Karpas-422 (cell line): Measurements from ENCODE around the gene FAM76A. TPM values are rescaled to one million over a fixed set of nuclear protein-coding genes. Genes with fewer than 3 reads are reported as not detected.
"Not testable (repeated sequence)": the region's sequence is repeated elsewhere in the genome, so short reads cannot be mapped to it uniquely, and the experiment has no call there.

Experiments
- DNase-seq: peaks from one replicate; pipeline ENCODE4 v3.0.0-alpha.2; 2015
- H2AFZ ChIP-seq: fragments of 200-600 bp; sonication (generic); 2 replicates; pipeline ENCODE4 v1.6.1; 2014; ENCODE audit warnings: antibody characterized with exemption, low read length, mixed read lengths
- H3K27ac ChIP-seq: fragments of 200-600 bp; sonication (generic); 2 replicates; pipeline ENCODE4 v1.5.1; 2014; ENCODE audit warnings: mild to moderate bottlenecking, low read length, moderate library complexity
- H3K27me3 ChIP-seq: fragments of 200-600 bp; sonication (generic); 2 replicates; pipeline ENCODE4 v1.6.1; 2014; ENCODE audit warnings: low read length, mixed read lengths
- H3K36me3 ChIP-seq: fragments of 200-600 bp; sonication (generic); 2 replicates; pipeline ENCODE4 v1.6.1; 2014; ENCODE audit warnings: low read length, mixed read lengths; ENCODE audit not compliant: insufficient read depth
- H3K4me1 ChIP-seq: fragments of 200-600 bp; sonication (generic); 2 replicates; pipeline ENCODE4 v1.6.1; 2014; ENCODE audit warnings: mild to moderate bottlenecking, low read length, mixed read lengths
- H3K4me2 ChIP-seq: fragments of 200-600 bp; sonication (generic); 2 replicates; pipeline ENCODE4 v1.6.1; 2014; ENCODE audit warnings: low read length, low read depth, mild to moderate bottlenecking; ENCODE audit not compliant: poor library complexity, severe bottlenecking
- H3K4me3 ChIP-seq: fragments of 200-600 bp; sonication (generic); 2 replicates; pipeline ENCODE4 v1.5.1; 2014; ENCODE audit warnings: mild to moderate bottlenecking, antibody characterized with exemption, low read length, mixed read lengths
- H3K79me2 ChIP-seq: fragments of 200-600 bp; sonication (generic); 2 replicates; pipeline ENCODE4 v1.6.1; 2014; ENCODE audit warnings: mild to moderate bottlenecking, low read length, mixed read lengths
- H3K9ac ChIP-seq: fragments of 200-600 bp; sonication (generic); 2 replicates; pipeline ENCODE4 v1.6.0; 2014; ENCODE audit warnings: low read length
- H3K9me2 ChIP-seq: fragments of 200-600 bp; sonication (generic), shearing (Covaris generic); replicated peaks from 2 replicates; pipeline ENCODE4 v1.6.0; 2014; ENCODE audit warnings: mild to moderate bottlenecking, low read length, moderate library complexity; ENCODE audit not compliant: insufficient read depth
- H3K9me3 ChIP-seq: fragments of 300-700, 200-600 bp; sonication (generic); 2 replicates; pipeline ENCODE4 v1.6.1; 2014; ENCODE audit warnings: low read length, mixed read lengths
- H4K20me1 ChIP-seq: fragments of 200-600 bp; sonication (generic); 2 replicates; pipeline ENCODE4 v1.6.1; 2014; ENCODE audit warnings: mild to moderate bottlenecking, antibody characterized with exemption, low read length, low read depth; ENCODE audit not compliant: insufficient read depth
- total RNA-seq: library from RNA; depleted of rRNA; stranded (reverse); fragments of >200 nt; shearing (Covaris generic); gene quantifications from 2 replicates; pipeline ENCODE4 v1.2.3, GENCODE V29; 2014; ENCODE audit warnings: low replicate concordance

FAM76A gene
- total RNA-seq, 1 experiment from 2014 or later: 18.7 TPM

- DNase-seq: not testable (repeated sequence)
- H3K36me3 ChIP-seq: peaks cover 31% of the 10 kb centered on the region
Measured at GRCh38 chr1:27790270-27790669, 64.5 kb downstream of the FAM76A start.

GRCh38 chr1:27795601-27796000 is 69.8 kb downstream of the FAM76A start:
- Histone ChIP-seq H3K9me3 (no peaks in the 10 kb centered on the region), H3K79me2 (peaks cover 9% of the 10 kb centered on the region), H3K27me3 (no peaks in the 10 kb centered on the region), H3K9me2 (no peaks in the 10 kb centered on the region), H2AFZ (no peak overlapping the region), H3K4me1 (no peaks in the 10 kb centered on the region), H3K4me2 (no peak overlapping the region), H3K36me3 (peaks cover 31% of the 10 kb centered on the region), H4K20me1 (no peaks in the 10 kb centered on the region), H3K27ac (no peak overlapping the region), H3K4me3 (no peak overlapping the region), H3K9ac (no peak overlapping the region)
- no peak for DNase-seq

More at GRCh38 chr1:27790270-27790669, 64.5 kb downstream of the FAM76A start:
- H3K9me3 ChIP-seq, H3K4me3 ChIP-seq, H3K4me1 ChIP-seq, H2AFZ ChIP-seq, H3K9ac ChIP-seq, H3K27me3 ChIP-seq, H3K9me2 ChIP-seq, H4K20me1 ChIP-seq, H3K27ac ChIP-seq, H3K4me2 ChIP-seq: not testable (repeated sequence)
- H3K79me2 ChIP-seq: peaks cover 50% of the 10 kb centered on the region

GRCh38 chr1:27804791-27805190 is 79.0 kb downstream of the FAM76A start:
- no peak for DNase-seq
- Histone ChIP-seq H3K36me3 (peaks cover 53% of the 10 kb centered on the region), H3K27ac (no peak overlapping the region), H3K9me2 (no peaks in the 10 kb centered on the region), H3K4me1 (no peaks in the 10 kb centered on the region), H3K4me3 (no peak overlapping the region), H4K20me1 (no peaks in the 10 kb centered on the region), H3K9me3 (no peaks in the 10 kb centered on the region), H2AFZ (no peak overlapping the region), H3K4me2 (no peak overlapping the region), H3K9ac (no peak overlapping the region), H3K27me3 (no peaks in the 10 kb centered on the region), H3K79me2 (peaks cover 4% of the 10 kb centered on the region; the same call in 1 of the 2 replicates)

GRCh38 chr1:27806758-27807157 is 81.0 kb downstream of the FAM76A start:
- Histone ChIP-seq H3K9ac (no peak overlapping the region), H3K9me2 (no peaks in the 10 kb centered on the region), H3K79me2 (peaks cover 4% of the 10 kb centered on the region; the same call in 1 of the 2 replicates), H3K27me3 (no peaks in the 10 kb centered on the region), H3K36me3 (peaks cover 39% of the 10 kb centered on the region; the same call in 1 of the 2 replicates), H3K4me3 (no peak overlapping the region), H4K20me1 (no peaks in the 10 kb centered on the region), H3K9me3 (no peaks in the 10 kb centered on the region), H3K4me2 (no peak overlapping the region), H2AFZ (no peak overlapping the region), H3K27ac (no peak overlapping the region), H3K4me1 (no peaks in the 10 kb centered on the region)
- DNase-seq: no peak

- no peaks in the 10 kb centered on the region for H3K27me3 ChIP-seq
- no peaks in the 10 kb centered on the region for H3K4me1 ChIP-seq
- H3K79me2 ChIP-seq: peaks cover 4% of the 10 kb centered on the region; the same call in 1 of the 2 replicates
- no peak overlapping the region for H3K9ac ChIP-seq
- H3K9me2 ChIP-seq: no peaks in the 10 kb centered on the region
- H3K4me3 ChIP-seq: no peak overlapping the region
- H2AFZ ChIP-seq: no peak overlapping the region
- H4K20me1 ChIP-seq: no peaks in the 10 kb centered on the region
- H3K36me3 ChIP-seq: peaks cover 32% of the 10 kb centered on the region; the same call in 1 of the 2 replicates
- no peak overlapping the region for H3K4me2 ChIP-seq
- H3K9me3 ChIP-seq: no peaks in the 10 kb centered on the region
- no peak overlapping the region for H3K27ac ChIP-seq
- DNase-seq: no peak
Measured at GRCh38 chr1:27807385-27807784, 81.6 kb downstream of the FAM76A start.

- not testable (repeated sequence) for H3K4me2 ChIP-seq, H3K9ac ChIP-seq, H3K9me2 ChIP-seq, H3K27ac ChIP-seq, H3K27me3 ChIP-seq, H2AFZ ChIP-seq, H4K20me1 ChIP-seq, H3K79me2 ChIP-seq, DNase-seq, H3K4me3 ChIP-seq, H3K4me1 ChIP-seq, H3K9me3 ChIP-seq
- H3K36me3 ChIP-seq: peaks cover 25% of the 10 kb centered on the region; the same call in 1 of the 2 replicates
Measured at GRCh38 chr1:27808131-27808530, 82.4 kb downstream of the FAM76A start.

- no peaks in the 10 kb centered on the region for H3K4me1 ChIP-seq
- no peak overlapping the region for H3K4me2 ChIP-seq
- no peak for DNase-seq
Measured at GRCh38 chr1:27809883-27810282, 84.1 kb downstream of the FAM76A start.

GRCh38 chr1:27811741-27812500 is 86.2 kb downstream of the FAM76A start:
- no peak for DNase-seq
- no peak overlapping the region for H3K9ac ChIP-seq
- H3K9me3 ChIP-seq: no peaks in the 10 kb centered on the region
- H3K4me1 ChIP-seq: no peaks in the 10 kb centered on the region
- no peak overlapping the region for H2AFZ ChIP-seq
- H3K4me2 ChIP-seq: no peak overlapping the region
- no peaks in the 10 kb centered on the region for H3K9me2 ChIP-seq
- peaks cover 14% of the 10 kb centered on the region; the same call in 1 of the 2 replicates for H3K36me3 ChIP-seq
- H3K27me3 ChIP-seq: no peaks in the 10 kb centered on the region
- no peak overlapping the region for H3K27ac ChIP-seq
- no peaks in the 10 kb centered on the region; the same call in 1 of the 2 replicates for H3K79me2 ChIP-seq
- no peak overlapping the region for H3K4me3 ChIP-seq
- H4K20me1 ChIP-seq: no peaks in the 10 kb centered on the region

More at GRCh38 chr1:27809883-27810282, 84.1 kb downstream of the FAM76A start:
- Histone ChIP-seq H3K27ac (no peak overlapping the region), H3K9ac (no peak overlapping the region), H3K36me3 (peaks cover 23% of the 10 kb centered on the region; the same call in 1 of the 2 replicates), H2AFZ (no peak overlapping the region), H3K27me3 (no peaks in the 10 kb centered on the region), H3K9me3 (no peaks in the 10 kb centered on the region), H4K20me1 (no peaks in the 10 kb centered on the region), H3K9me2 (no peaks in the 10 kb centered on the region), H3K79me2 (peaks cover 4% of the 10 kb centered on the region; the same call in 1 of the 2 replicates), H3K4me3 (no peak overlapping the region)
